Neural cell (in vitro differentiated cells): Measurements from ENCODE around the gene DGKB. TPM values are rescaled to one million over a fixed set of nuclear protein-coding genes. Genes with fewer than 3 reads are reported as not detected.

Experiments
- H2AFZ ChIP-seq: fragments of 200-600, 300-800 bp; sonication (generic), shearing (Covaris generic); 2 replicates; pipeline ENCODE4 v1.6.0; 2014; ENCODE audit warnings: low read depth, mild to moderate bottlenecking, antibody characterized with exemption, low read length, moderate library complexity
- H3F3A ChIP-seq: fragments of 200-600 bp; shearing (Covaris generic); 2 replicates; pipeline ENCODE4 v1.6.1; 2016; ENCODE audit warnings: mild to moderate bottlenecking, moderate library complexity, mixed read lengths, antibody characterized with exemption, low read length; ENCODE audit not compliant: insufficient read depth, poor library complexity, severe bottlenecking
- H3K27ac ChIP-seq: fragments of 200-600, 300-800 bp; sonication (generic), shearing (Covaris generic); 2 replicates; pipeline ENCODE4 v1.5.1; 2014; ENCODE audit warnings: mild to moderate bottlenecking, low read length, moderate library complexity
- H3K27me3 ChIP-seq: fragments of 300-800, 200-600 bp; sonication (generic), shearing (Covaris generic); 2 replicates; pipeline ENCODE4 v1.6.0; 2014; ENCODE audit warnings: mild to moderate bottlenecking, low read depth, low read length, moderate library complexity; ENCODE audit not compliant: insufficient read depth
- H3K36me3 ChIP-seq: fragments of 300-800, 200-600 bp; sonication (generic), shearing (Covaris generic); 2 replicates; pipeline ENCODE4 v1.5.1; 2014; ENCODE audit warnings: mild to moderate bottlenecking, antibody characterized with exemption, low read length, moderate library complexity; ENCODE audit not compliant: insufficient read depth
- H3K4me2 ChIP-seq: fragments of 300-800, 200-600 bp; sonication (generic), shearing (Covaris generic); 2 replicates; pipeline ENCODE4 v1.6.0; 2014; ENCODE audit warnings: mild to moderate bottlenecking, low read length
- H3K4me3 ChIP-seq: fragments of 300-800, 200-600 bp; sonication (generic), shearing (Covaris generic); 2 replicates; pipeline ENCODE4 v1.5.1; 2014; ENCODE audit warnings: mild to moderate bottlenecking, low read length, moderate library complexity
- H3K79me2 ChIP-seq: fragments of 200-600 bp; shearing (Covaris generic); replicated peaks from 2 replicates; pipeline ENCODE4 v1.6.0; 2014; ENCODE audit warnings: mild to moderate bottlenecking, low read length, moderate library complexity; ENCODE audit not compliant: insufficient read depth
- H3K9ac ChIP-seq: fragments of 300-800, 200-600 bp; sonication (generic), shearing (Covaris generic); 2 replicates; pipeline ENCODE4 v1.6.1; 2016; ENCODE audit warnings: mild to moderate bottlenecking, low read length, mixed read lengths
- H3K9me2 ChIP-seq: fragments of 200-600 bp; shearing (Covaris generic); 2 replicates; pipeline ENCODE4 v1.6.1; 2016; ENCODE audit warnings: mild to moderate bottlenecking, low read length, mixed read lengths; ENCODE audit not compliant: insufficient read depth
- H3K9me3 ChIP-seq: fragments of 200-600, 300-800 bp; sonication (generic), shearing (Covaris generic); 2 replicates; pipeline ENCODE4 v1.6.1; 2016; ENCODE audit warnings: mild to moderate bottlenecking, mixed run types, low read length, moderate library complexity, mixed read lengths
- H4K20me1 ChIP-seq: fragments of 200-600 bp; shearing (Covaris generic); 2 replicates; pipeline ENCODE4 v1.6.1; 2016; ENCODE audit warnings: mild to moderate bottlenecking, mixed run types; ENCODE audit not compliant: insufficient read depth
- CTCF ChIP-seq: fragments of 450-650 bp; IDR thresholded peaks from 2 replicates; pipeline ENCODE4 v1.5.1; 2014; ENCODE audit warnings: antibody characterized with exemption, mild to moderate bottlenecking, moderate library complexity; ENCODE audit not compliant: poor library complexity, severe bottlenecking
- EP300 ChIP-seq: fragments of 450-650 bp; conservative IDR thresholded peaks from 2 replicates; pipeline ENCODE4 v1.6.1; 2014; ENCODE audit warnings: antibody characterized with exemption, mild to moderate bottlenecking, moderate library complexity; ENCODE audit not compliant: poor library complexity, severe bottlenecking
- EZH2 ChIP-seq: fragments of 200-600, 300-800 bp; shearing (Covaris generic), sonication (generic); IDR thresholded peaks from 2 replicates; pipeline ENCODE4 v1.6.1; 2014; ENCODE audit warnings: antibody characterized with exemption, low read length, borderline replicate concordance, mild to moderate bottlenecking; ENCODE audit not compliant: insufficient read depth, poor library complexity, severe bottlenecking
- MXI1 ChIP-seq: fragments of 450-650 bp; conservative IDR thresholded peaks from 2 replicates; pipeline ENCODE4 v1.6.1; 2014; ENCODE audit warnings: antibody characterized with exemption, mild to moderate bottlenecking; ENCODE audit not compliant: poor library complexity, severe bottlenecking
- RAD21 ChIP-seq: fragments of 450-650 bp; conservative IDR thresholded peaks from 2 replicates; pipeline ENCODE4 v1.6.1; 2014; ENCODE audit warnings: antibody characterized with exemption, mild to moderate bottlenecking, moderate library complexity
- REST ChIP-seq: IDR thresholded peaks from 2 replicates; pipeline ENCODE4 v1.6.1; 2012; ENCODE audit warnings: borderline replicate concordance
- SMC3 ChIP-seq: fragments of 450-650 bp; conservative IDR thresholded peaks from 2 replicates; pipeline ENCODE4 v1.6.1; 2014; ENCODE audit warnings: antibody characterized with exemption, mild to moderate bottlenecking, moderate library complexity; ENCODE audit not compliant: poor library complexity
- TAF1 ChIP-seq: IDR thresholded peaks from 2 replicates; pipeline ENCODE4 v1.6.1; 2012; ENCODE audit warnings: low read depth
- polyA plus RNA-seq: library from polyadenylated mRNA; depleted of rRNA; stranded (reverse); fragments of >200 nt; gene quantifications from 2 replicates; pipeline ENCODE4 v1.2.3, GENCODE V29; 2014

DGKB gene
- polyA plus RNA-seq, 1 donor from 2014 or later, result 0.20 TPM

GRCh38 chr7:14551310-14551709 is 351.2 kb downstream of the DGKB start:
- TF ChIP-seq SMC3 (no peak), EZH2 (no peak), CTCF (no peak), TAF1 (no peak)
- H3K4me2 ChIP-seq, result no peak overlapping the region
- H3K79me2 ChIP-seq, result no peaks in the 10 kb centered on the region
- H3K9me3 ChIP-seq, result no peaks in the 10 kb centered on the region
- no peaks in the 10 kb centered on the region for H3K27me3 ChIP-seq
- H3K9ac ChIP-seq, result no peak overlapping the region
- no peaks in the 10 kb centered on the region for H3K9me2 ChIP-seq
- no peaks in the 10 kb centered on the region for H3K36me3 ChIP-seq
- no peak overlapping the region for H2AFZ ChIP-seq
- no peak overlapping the region for H3K4me3 ChIP-seq
- no peaks in the 10 kb centered on the region for H3F3A ChIP-seq
- no peak overlapping the region for H3K27ac ChIP-seq
- H4K20me1 ChIP-seq, result no peaks in the 10 kb centered on the region

DNA sequence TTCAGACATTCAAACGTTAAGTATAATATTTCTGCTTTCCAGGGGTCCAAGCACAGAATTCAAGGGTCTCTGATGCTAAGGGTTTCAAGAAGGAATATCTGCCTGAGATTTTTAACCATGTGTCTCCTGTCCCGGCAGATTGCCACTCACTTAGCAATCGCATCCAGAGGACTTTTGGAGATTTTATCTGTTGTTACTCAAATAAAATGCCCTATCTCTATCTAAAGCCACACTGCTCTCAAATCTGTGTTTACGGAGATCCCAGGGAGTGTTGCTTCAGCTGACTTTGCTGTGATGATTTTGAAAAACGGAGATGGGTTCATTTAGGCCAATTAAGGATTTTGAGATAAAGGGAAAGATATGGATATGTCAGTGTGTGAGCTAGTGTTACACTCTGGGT is 359.9 kb downstream of the DGKB start:
- Histone ChIP-seq H3K9ac (no peak overlapping the region), H4K20me1 (no peaks in the 10 kb centered on the region), H3K79me2 (no peaks in the 10 kb centered on the region), H2AFZ (no peak overlapping the region), H3K27ac (no peak overlapping the region), H3K9me2 (no peaks in the 10 kb centered on the region), H3K9me3 (no peaks in the 10 kb centered on the region), H3K36me3 (no peaks in the 10 kb centered on the region), H3K27me3 (no peaks in the 10 kb centered on the region), H3K4me2 (no peak overlapping the region), H3F3A (no peaks in the 10 kb centered on the region), H3K4me3 (no peak overlapping the region)
- TF ChIP-seq MXI1, result no peak
- no peak for TF ChIP-seq EP300
- TF ChIP-seq CTCF, result no peak

GRCh38 chr7:14521183-14521582 is 381.4 kb downstream of the DGKB start:
- Histone ChIP-seq H3K9me3 (no peaks in the 10 kb centered on the region), H3K79me2 (no peaks in the 10 kb centered on the region), H2AFZ (no peak overlapping the region), H4K20me1 (no peaks in the 10 kb centered on the region), H3K27ac (no peak overlapping the region), H3K36me3 (no peaks in the 10 kb centered on the region), H3K9ac (no peak overlapping the region), H3K4me3 (no peak overlapping the region), H3K9me2 (no peaks in the 10 kb centered on the region), H3F3A (no peaks in the 10 kb centered on the region), H3K4me2 (no peak overlapping the region), H3K27me3 (no peaks in the 10 kb centered on the region)
- TF ChIP-seq TAF1 (no peak), RAD21 (no peak), REST (no peak), EP300 (no peak), EZH2 (no peak)
